ENCODE measurements around the gene PPP2R5C. TPM values are rescaled to one million over a fixed set of nuclear protein-coding genes. Genes with fewer than 3 reads are reported as not detected.

Gene PPP2R5C
- total and polyA plus RNA-seq, 2 of the 4 experiments (the other 2 are of a cell fraction): 65.9 to 78.7 TPM

GRCh38 chr14:101889366-101889765, 127.9 kb downstream of the PPP2R5C start:
- no peak overlapping the region for H3K9ac ChIP-seq (ENCODE audit: low read depth, low read length)
- POLR2A ChIA-PET (ENCODE audit: unreplicated experiment): no interaction called here
- no peak overlapping the region for H2BK20ac ChIP-seq (ENCODE audit: low read depth, low read length)
- H3K36me3 ChIP-seq (ENCODE audit: control insufficient read depth, insufficient read depth, low read length): peaks cover 57% of the 10 kb centered on the region
- H3K4me3 ChIP-seq (ENCODE audit: insufficient read depth, low read depth, low read length): no peak overlapping the region
- H2BK15ac ChIP-seq (ENCODE audit: low read depth, low read length): no peak overlapping the region
- no peak overlapping the region for H2AK5ac ChIP-seq (ENCODE audit: low read depth, low read length)
- in situ Hi-C loops (cut with MboI; ENCODE audit: low sequenced_read_pairs): no loop called here
- no peak overlapping the region for H3K4me2 ChIP-seq (ENCODE audit: low read depth, low read length)
- BruUV-seq (replicated peaks): no TSS peak
- no peak overlapping the region for H2BK5ac ChIP-seq (ENCODE audit: low read depth, low read length, poor library complexity, severe bottlenecking)
- H3K56ac ChIP-seq (ENCODE audit: extremely low read depth, insufficient read depth, low read length): no peak overlapping the region
- H3K23ac ChIP-seq (ENCODE audit: low read depth, low read length): no peak overlapping the region
- H2AFZ ChIP-seq (replicated peaks; ENCODE audit: low read length, poor library complexity): no peak overlapping the region
- no peak overlapping the region for H4K5ac ChIP-seq (ENCODE audit: low read depth, low read length)
- no peak for ATAC-seq (ENCODE audit: low read depth)
- peak overlapping the region; percentile 35 for H2AK9ac ChIP-seq (replicated peaks; ENCODE audit: low read depth, low read length, poor library complexity)
- no peak overlapping the region for H3K14ac ChIP-seq (replicated peaks; ENCODE audit: low read depth, low read length)
- no peaks in the 10 kb centered on the region for H3K27me3 ChIP-seq (ENCODE audit: control insufficient read depth, insufficient read depth, low read length)
- dilution Hi-C loops (cut with HindIII; ENCODE audit: low sequenced_read_pairs, unreplicated experiment): no loop called here
- 0 out of 2 replicates have a peak, but pooled peaks cover 8% of the 10 kb centered on the region for H3K9me1 ChIP-seq (ENCODE audit: insufficient read depth, low read length)
- peaks cover 6 to 13% of the 10 kb centered on the region in 2 experiments; a peak in 2 of 4 replicates for H3K79me1 ChIP-seq (ENCODE audit: low read depth in 1 of 2, low read length in 2 of 2)
- no peak overlapping the region for H4K91ac ChIP-seq (ENCODE audit: insufficient read depth, low read depth, low read length)
- peaks cover 5% of the 10 kb centered on the region; the same call in 1 of the 2 replicates for H4K20me1 ChIP-seq (ENCODE audit: insufficient read depth, low read length)
- CTCF ChIA-PET: no interaction called here
- 88% methylated on average over 8 of the region's 10 CpGs; no CpG with 5 or more reads in 1 of the 2 experiments for WGBS, 2 experiments (ENCODE audit: extremely low coverage in 2 of 2, insufficient read length in 1 of 2)
- H4K8ac ChIP-seq (ENCODE audit: low read depth in 2 of 2, low read length in 2 of 2): no peak overlapping the region
- TF ChIP-seq RCOR1 (IDR thresholded peaks at IDR 0.05; ENCODE audit: insufficient replicate concordance, low read length): no peak
- no peak for TF ChIP-seq USF2 (IDR thresholded peaks at IDR 0.05; ENCODE audit: low read depth, low read length)
- TF ChIP-seq, protein P1, sequence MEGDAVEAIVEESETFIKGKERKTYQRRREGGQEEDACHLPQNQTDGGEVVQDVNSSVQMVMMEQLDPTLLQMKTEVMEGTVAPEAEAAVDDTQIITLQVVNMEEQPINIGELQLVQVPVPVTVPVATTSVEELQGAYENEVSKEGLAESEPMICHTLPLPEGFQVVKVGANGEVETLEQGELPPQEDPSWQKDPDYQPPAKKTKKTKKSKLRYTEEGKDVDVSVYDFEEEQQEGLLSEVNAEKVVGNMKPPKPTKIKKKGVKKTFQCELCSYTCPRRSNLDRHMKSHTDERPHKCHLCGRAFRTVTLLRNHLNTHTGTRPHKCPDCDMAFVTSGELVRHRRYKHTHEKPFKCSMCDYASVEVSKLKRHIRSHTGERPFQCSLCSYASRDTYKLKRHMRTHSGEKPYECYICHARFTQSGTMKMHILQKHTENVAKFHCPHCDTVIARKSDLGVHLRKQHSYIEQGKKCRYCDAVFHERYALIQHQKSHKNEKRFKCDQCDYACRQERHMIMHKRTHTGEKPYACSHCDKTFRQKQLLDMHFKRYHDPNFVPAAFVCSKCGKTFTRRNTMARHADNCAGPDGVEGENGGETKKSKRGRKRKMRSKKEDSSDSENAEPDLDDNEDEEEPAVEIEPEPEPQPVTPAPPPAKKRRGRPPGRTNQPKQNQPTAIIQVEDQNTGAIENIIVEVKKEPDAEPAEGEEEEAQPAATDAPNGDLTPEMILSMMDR (conservative IDR thresholded peaks at IDR 0.05; ENCODE audit: low read depth, low read length): no peak
- TF ChIP-seq NFE2L2 (IDR thresholded peaks at IDR 0.05; ENCODE audit: low read depth, low read length): no peak
- TF ChIP-seq CHD1 (IDR thresholded peaks at IDR 0.05; ENCODE audit: low read depth, low read length): no peak
- no peak for TF ChIP-seq BHLHE40 (IDR thresholded peaks at IDR 0.05; ENCODE audit: low read depth, low read length)
- TF ChIP-seq, protein P2, sequence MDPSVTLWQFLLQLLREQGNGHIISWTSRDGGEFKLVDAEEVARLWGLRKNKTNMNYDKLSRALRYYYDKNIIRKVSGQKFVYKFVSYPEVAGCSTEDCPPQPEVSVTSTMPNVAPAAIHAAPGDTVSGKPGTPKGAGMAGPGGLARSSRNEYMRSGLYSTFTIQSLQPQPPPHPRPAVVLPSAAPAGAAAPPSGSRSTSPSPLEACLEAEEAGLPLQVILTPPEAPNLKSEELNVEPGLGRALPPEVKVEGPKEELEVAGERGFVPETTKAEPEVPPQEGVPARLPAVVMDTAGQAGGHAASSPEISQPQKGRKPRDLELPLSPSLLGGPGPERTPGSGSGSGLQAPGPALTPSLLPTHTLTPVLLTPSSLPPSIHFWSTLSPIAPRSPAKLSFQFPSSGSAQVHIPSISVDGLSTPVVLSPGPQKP (IDR thresholded peaks at IDR 0.05; ENCODE audit: borderline replicate concordance, low read depth, low read length): no peak
- TF ChIP-seq SMC3 (IDR thresholded peaks at IDR 0.05; ENCODE audit: low read depth, low read length): no peak
- TF ChIP-seq POLR2A (IDR thresholded peaks at IDR 0.05; ENCODE audit: low read depth, low read length): no peak
- H3K4me1 ChIP-seq (ENCODE audit: control insufficient read depth, insufficient read depth, low read length): no peaks in the 10 kb centered on the region; the same call in 1 of the 2 replicates
- H3K18ac ChIP-seq (ENCODE audit: low read depth, low read length): no peak overlapping the region
- H3K27ac ChIP-seq (ENCODE audit: insufficient read depth, low read length): no peak overlapping the region
- intact Hi-C loops (cut with micrococcal nuclease): no loop called here
- DNase-seq: no peak
- H3K4ac ChIP-seq (ENCODE audit: low read depth, low read length): no peak overlapping the region
- no peaks in the 10 kb centered on the region; the same call in 1 of the 2 replicates for H3K9me3 ChIP-seq (ENCODE audit: control insufficient read depth, insufficient read depth, low read length)
- H2BK120ac ChIP-seq (ENCODE audit: low read depth, low read length): no peak overlapping the region
